Vagina (tissue), 2 donors: ENCODE measurements around the gene PRC1. TPM values are rescaled to one million over a fixed set of nuclear protein-coding genes. Genes with fewer than 3 reads are reported as not detected.

Experiments used
- DNase-seq, 2 donors: peaks; one replicate each; pipeline ENCODE4 v3.0.0-alpha.2; 2017; ENCODE audit errors: extremely low spot score in 2 of 2
- H3K27ac ChIP-seq: fragments of 200-600 bp; sonication (generic); one replicate; pipeline ENCODE4 v1.5.1; 2019
- H3K27me3 ChIP-seq: fragments of 200-600 bp; sonication (generic); one replicate; pipeline ENCODE4 v1.5.1; 2019
- H3K36me3 ChIP-seq, 2 donors: fragments of 200-600 bp; sonication (generic); one replicate each; pipeline ENCODE4 v1.5.1; 2017 to 2019
- H3K4me1 ChIP-seq: fragments of 200-600 bp; sonication (generic); one replicate; pipeline ENCODE4 v1.5.1; 2019
- H3K4me3 ChIP-seq, 2 donors: fragments of 200-600 bp; sonication (generic); 1 replicate in 1 of 2; 2 replicates in 1 of 2; pipeline ENCODE4 v1.5.1; 2016 to 2019
- H3K9me3 ChIP-seq: fragments of 200-600 bp; sonication (generic); one replicate; pipeline ENCODE4 v1.5.1; 2019
- CTCF ChIP-seq, 3 experiments: fragments of 450-650 bp in 2 of 3; fragments of 200-600 bp in 1 of 3; sonication (generic) in 1 of 3; IDR thresholded peaks; one replicate each; pipeline ENCODE4 v1.5.1; 2017 to 2019; ENCODE audit warnings: antibody characterized with exemption in 3 of 3, mild to moderate bottlenecking in 2 of 3, moderate library complexity in 2 of 3
- POLR2A ChIP-seq, 2 donors: fragments of 450-650 bp; IDR thresholded peaks; one replicate each; pipeline ENCODE4 v1.6.1; 2017; ENCODE audit warnings: antibody characterized with exemption in 2 of 2, mild to moderate bottlenecking in 2 of 2, moderate library complexity in 2 of 2
- POLR2AphosphoS5 ChIP-seq, 2 donors: sonication (generic); formaldehyde crosslinking; IDR thresholded peaks; one replicate each; pipeline ENCODE4 v1.9.0; 2017; ENCODE audit warnings: antibody characterized with exemption in 2 of 2, mild to moderate bottlenecking in 2 of 2, low read depth in 1 of 2; ENCODE audit not compliant: insufficient read depth in 1 of 2
- intact Hi-C: fragments of 100-400 bp; cut with DNase I; formaldehyde crosslinking; loops from one replicate; pipeline ENCODE4 v1.15.1; 2023
- total RNA-seq: library from RNA; depleted of rRNA; stranded (reverse); fragments of >200 nt; gene quantifications from one replicate; pipeline ENCODE4 v1.2.3, GENCODE V29; 2016

PRC1 gene
- total RNA-seq, 1 donor from 2014 or later, result 29.7 TPM

GRCh38 chr15:90953947-90954711 lies 40.2 kb downstream of the PRC1 start:
- intact Hi-C loops, result no loop called here
- DNase-seq, result no peak
- H3K4me3 ChIP-seq, result peak overlapping the region; percentile 85 to 95
- TF ChIP-seq POLR2AphosphoS5 (IDR thresholded peaks at IDR 0.05; ENCODE audit: insufficient read depth in 1 of 2, low read depth in 1 of 2), result no peak
- no peak for TF ChIP-seq CTCF (IDR thresholded peaks at IDR 0.05)
- TF ChIP-seq POLR2A (IDR thresholded peaks at IDR 0.05), result no peak
- H3K9me3 ChIP-seq, result no peaks in the 10 kb centered on the region
- no peaks in the 10 kb centered on the region for H3K27me3 ChIP-seq
- H3K27ac ChIP-seq, result no peak overlapping the region
- peaks cover 0 to 41% of the 10 kb centered on the region in 2 donors for H3K36me3 ChIP-seq
- peaks cover 27% of the 10 kb centered on the region for H3K4me1 ChIP-seq

- intact Hi-C loops, result no loop called here
- Histone ChIP-seq H3K27ac (no peak overlapping the region), H3K9me3 (no peaks in the 10 kb centered on the region), H3K27me3 (no peaks in the 10 kb centered on the region), H3K4me3 (no peak overlapping the region), H3K4me1 (peaks cover 27% of the 10 kb centered on the region), H3K36me3 (peaks cover 0 to 48% of the 10 kb centered on the region in 2 donors)
- DNase-seq, result no peak
- no peak for TF ChIP-seq CTCF (IDR thresholded peaks at IDR 0.05)
- no peak for TF ChIP-seq POLR2AphosphoS5 (IDR thresholded peaks at IDR 0.05; ENCODE audit: insufficient read depth in 1 of 2, low read depth in 1 of 2)
- no peak for TF ChIP-seq POLR2A (IDR thresholded peaks at IDR 0.05)
Measured at GRCh38 chr15:90952901-90953677, 41.2 kb downstream of the PRC1 start.

- DNase-seq, result no peak
- TF ChIP-seq POLR2AphosphoS5 (IDR thresholded peaks at IDR 0.05; ENCODE audit: insufficient read depth in 1 of 2, low read depth in 1 of 2) (no peak), POLR2A (IDR thresholded peaks at IDR 0.05) (no peak), CTCF (IDR thresholded peaks at IDR 0.05) (no peak)
- H3K27me3 ChIP-seq, result no peaks in the 10 kb centered on the region
- no peak overlapping the region for H3K4me3 ChIP-seq
- H3K4me1 ChIP-seq, result peaks cover 6% of the 10 kb centered on the region
- H3K36me3 ChIP-seq, result peaks cover 0 to 67% of the 10 kb centered on the region in 2 donors
- H3K9me3 ChIP-seq, result no peaks in the 10 kb centered on the region
- intact Hi-C loops, result no loop called here
- no peak overlapping the region for H3K27ac ChIP-seq
Measured at GRCh38 chr15:90950676-90951075, 43.7 kb downstream of the PRC1 start.

GRCh38 chr15:90949979-90950675 lies 44.2 kb downstream of the PRC1 start:
- no peak overlapping the region for H3K27ac ChIP-seq

More at GRCh38 chr15:90949979-90950675, 44.2 kb downstream of the PRC1 start:
- Histone ChIP-seq H3K36me3 (peaks cover 0 to 71% of the 10 kb centered on the region in 2 donors), H3K4me1 (peaks cover under 1% of the 10 kb centered on the region), H3K27me3 (no peaks in the 10 kb centered on the region), H3K9me3 (no peaks in the 10 kb centered on the region), H3K4me3 (no peak overlapping the region)
- DNase-seq, result no peak
- intact Hi-C loops, result loop anchor here (10.0 kb wide), 1 partner anchor 315 kb away; no protein-coding TSS in a partner anchor
- no peak for TF ChIP-seq POLR2A (IDR thresholded peaks at IDR 0.05)
- no peak for TF ChIP-seq CTCF (IDR thresholded peaks at IDR 0.05)
- TF ChIP-seq POLR2AphosphoS5 (IDR thresholded peaks at IDR 0.05; ENCODE audit: insufficient read depth in 1 of 2, low read depth in 1 of 2), result no peak
